ENCODE measurements around the gene TCOF1. TPM values are rescaled to one million over a fixed set of nuclear protein-coding genes. Genes with fewer than 3 reads are reported as not detected.

The TCOF1 gene
- total RNA-seq, 4 donors from 2014 or later = 9.4 to 40.0 (median 20.1) TPM

DNA sequence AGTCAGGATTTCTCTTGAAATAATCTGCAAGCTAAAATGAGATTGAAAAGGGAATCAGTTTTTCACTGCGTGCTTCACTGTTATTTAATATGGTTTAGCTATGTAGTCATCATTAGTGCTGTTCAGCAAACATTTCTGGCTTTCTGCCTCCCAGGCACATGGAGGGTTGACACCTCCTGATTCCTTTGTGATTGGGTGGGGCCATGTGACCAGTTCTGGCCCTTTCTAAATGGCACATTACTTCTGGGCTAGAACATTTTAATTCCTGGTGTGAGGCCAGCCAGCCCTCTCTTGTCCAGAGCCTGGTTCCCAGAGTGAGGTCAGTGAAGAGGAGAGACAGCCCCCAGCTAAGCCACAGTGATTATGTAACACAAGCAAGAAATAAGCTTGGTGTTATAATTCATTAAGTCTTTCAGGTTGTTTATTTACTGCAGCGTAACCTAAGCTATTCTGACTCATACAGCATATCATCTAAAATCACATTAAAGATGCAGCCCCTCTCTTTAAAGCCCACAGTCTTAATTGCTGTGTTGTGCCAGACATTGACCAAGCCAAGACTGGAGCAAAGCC lies 37.4 kb upstream of the TCOF1 start:
- Histone ChIP-seq H3K4me3 (no peak overlapping the region), H3K9me3 (no peaks in the 10 kb centered on the region), H3K4me1 (peaks cover 0 to 9% of the 10 kb centered on the region in 2 donors), H3K27me3 (no peaks in the 10 kb centered on the region), H3K36me3 (no peaks in the 10 kb centered on the region), H3K27ac (peak overlapping the region in 1 of 2 donors; percentile 36)
- intact Hi-C loops (cut with DNase I; ENCODE audit: low total_unique reads) = no loop called here
- TF ChIP-seq, protein P1, sequence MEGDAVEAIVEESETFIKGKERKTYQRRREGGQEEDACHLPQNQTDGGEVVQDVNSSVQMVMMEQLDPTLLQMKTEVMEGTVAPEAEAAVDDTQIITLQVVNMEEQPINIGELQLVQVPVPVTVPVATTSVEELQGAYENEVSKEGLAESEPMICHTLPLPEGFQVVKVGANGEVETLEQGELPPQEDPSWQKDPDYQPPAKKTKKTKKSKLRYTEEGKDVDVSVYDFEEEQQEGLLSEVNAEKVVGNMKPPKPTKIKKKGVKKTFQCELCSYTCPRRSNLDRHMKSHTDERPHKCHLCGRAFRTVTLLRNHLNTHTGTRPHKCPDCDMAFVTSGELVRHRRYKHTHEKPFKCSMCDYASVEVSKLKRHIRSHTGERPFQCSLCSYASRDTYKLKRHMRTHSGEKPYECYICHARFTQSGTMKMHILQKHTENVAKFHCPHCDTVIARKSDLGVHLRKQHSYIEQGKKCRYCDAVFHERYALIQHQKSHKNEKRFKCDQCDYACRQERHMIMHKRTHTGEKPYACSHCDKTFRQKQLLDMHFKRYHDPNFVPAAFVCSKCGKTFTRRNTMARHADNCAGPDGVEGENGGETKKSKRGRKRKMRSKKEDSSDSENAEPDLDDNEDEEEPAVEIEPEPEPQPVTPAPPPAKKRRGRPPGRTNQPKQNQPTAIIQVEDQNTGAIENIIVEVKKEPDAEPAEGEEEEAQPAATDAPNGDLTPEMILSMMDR (IDR thresholded peaks at IDR 0.05) = no peak
- no peak for TF ChIP-seq POLR2A (IDR thresholded peaks at IDR 0.05)
- peak; percentile 79 to 83 for DNase-seq

DNA sequence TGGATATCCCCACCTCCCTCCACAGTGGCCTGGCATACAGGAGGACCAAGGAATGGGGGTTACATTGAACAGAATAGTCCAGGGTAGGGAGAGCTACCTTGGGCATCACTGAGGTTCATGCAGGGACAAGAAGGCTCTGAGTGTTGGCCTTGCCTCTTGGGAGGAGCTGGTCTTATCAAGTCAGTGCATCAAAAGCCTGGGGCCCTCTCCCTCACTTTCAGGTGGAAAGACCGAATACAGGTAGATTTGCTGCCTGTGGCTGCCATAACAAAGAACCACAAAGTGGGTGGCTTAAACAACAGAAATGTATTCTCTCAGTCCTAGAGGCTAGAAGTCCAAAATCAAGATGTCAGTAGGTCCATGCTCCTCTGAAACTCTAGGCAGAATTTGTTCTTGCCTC lies 36.3 kb upstream of the TCOF1 start:
- intact Hi-C loops (cut with DNase I; ENCODE audit: low total_unique reads) = no loop called here
- Histone ChIP-seq H3K27me3 (no peaks in the 10 kb centered on the region), H3K4me3 (no peak overlapping the region), H3K9me3 (no peaks in the 10 kb centered on the region), H3K27ac (no peak overlapping the region), H3K36me3 (no peaks in the 10 kb centered on the region), H3K4me1 (peaks cover 0 to 9% of the 10 kb centered on the region in 2 donors)
- TF ChIP-seq POLR2A (IDR thresholded peaks at IDR 0.05) = no peak
- TF ChIP-seq, protein P1 (IDR thresholded peaks at IDR 0.05) = no peak
- DNase-seq = no peak

DNA sequence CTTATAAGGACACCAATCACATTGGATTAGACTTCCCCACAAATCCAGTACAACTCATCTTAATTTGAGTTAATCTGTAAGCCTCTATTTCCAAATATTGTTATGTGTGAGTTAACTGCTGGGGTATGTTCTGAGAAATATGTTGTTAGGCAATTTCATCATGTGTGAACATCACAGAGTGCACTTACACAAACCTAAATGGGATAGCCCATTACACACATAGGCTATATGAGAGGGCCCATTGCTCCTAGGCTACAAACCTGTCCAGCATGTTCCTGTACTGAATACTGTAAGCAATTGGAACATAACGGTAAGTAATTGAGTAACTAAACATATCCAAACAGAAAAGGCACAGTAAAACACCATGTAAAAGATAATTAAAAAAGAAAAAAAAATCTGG lies 35.7 kb upstream of the TCOF1 start:
- H3K27me3 ChIP-seq = no peaks in the 10 kb centered on the region
- H3K4me3 ChIP-seq = no peak overlapping the region
- no peak for TF ChIP-seq POLR2A (IDR thresholded peaks at IDR 0.05)
- TF ChIP-seq, protein P1 (IDR thresholded peaks at IDR 0.05) = no peak
- H3K4me1 ChIP-seq = peaks cover 0 to 9% of the 10 kb centered on the region in 2 donors
- no peaks in the 10 kb centered on the region for H3K36me3 ChIP-seq
- intact Hi-C loops (cut with DNase I; ENCODE audit: low total_unique reads) = no loop called here
- no peaks in the 10 kb centered on the region for H3K9me3 ChIP-seq
- no peak for DNase-seq
- no peak overlapping the region for H3K27ac ChIP-seq

DNA sequence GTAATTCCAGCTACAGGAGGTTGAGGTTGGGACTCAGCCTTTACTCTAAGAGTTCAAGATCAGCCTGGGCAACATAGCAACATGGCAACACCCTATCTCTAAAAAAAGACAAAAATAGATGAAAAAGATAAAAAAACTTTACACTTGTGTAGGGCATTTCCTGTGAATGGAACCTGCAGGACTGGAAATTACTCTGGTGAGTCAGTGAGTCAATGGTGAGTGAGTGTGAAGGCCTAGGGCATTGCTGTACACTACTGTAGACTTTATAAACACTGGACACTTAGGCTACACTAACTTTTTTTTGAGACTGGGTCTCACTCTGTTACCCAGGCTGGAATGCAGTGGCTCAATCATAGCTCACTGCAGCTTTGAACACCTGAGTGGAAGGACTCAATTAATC lies 35.3 kb upstream of the TCOF1 start:
- Histone ChIP-seq H3K4me1 (peaks cover 0 to 9% of the 10 kb centered on the region in 2 donors), H3K27me3 (no peaks in the 10 kb centered on the region), H3K27ac (no peak overlapping the region), H3K4me3 (no peak overlapping the region), H3K36me3 (no peaks in the 10 kb centered on the region), H3K9me3 (no peaks in the 10 kb centered on the region)
- intact Hi-C loops (cut with DNase I; ENCODE audit: low total_unique reads) = no loop called here
- DNase-seq = no peak
- TF ChIP-seq POLR2A (IDR thresholded peaks at IDR 0.05) = no peak
- TF ChIP-seq, protein P1 (IDR thresholded peaks at IDR 0.05) = no peak

DNA sequence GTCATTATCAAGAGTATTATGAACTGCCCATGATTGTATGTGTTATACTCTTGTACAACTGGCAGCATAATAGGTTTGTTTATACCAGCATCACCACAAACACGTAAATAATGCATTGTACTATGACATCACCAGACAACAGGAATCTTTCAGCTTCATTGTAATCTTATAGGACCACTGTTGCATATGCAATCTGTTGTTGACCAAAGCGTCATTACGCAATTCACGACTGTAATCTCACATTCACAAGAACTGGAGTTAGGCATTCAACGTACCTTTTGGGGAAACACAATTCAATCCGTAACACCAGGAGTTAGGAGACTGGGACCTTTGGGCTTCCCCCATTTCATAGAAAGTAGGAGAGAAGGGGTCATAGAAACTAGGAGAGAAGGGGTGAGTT lies 34.4 kb upstream of the TCOF1 start:
- H3K36me3 ChIP-seq = no peaks in the 10 kb centered on the region
- H3K4me3 ChIP-seq = no peak overlapping the region
- H3K4me1 ChIP-seq = peaks cover 0 to 3% of the 10 kb centered on the region in 2 donors
- H3K27me3 ChIP-seq = no peaks in the 10 kb centered on the region
- intact Hi-C loops (cut with DNase I; ENCODE audit: low total_unique reads) = no loop called here
- H3K9me3 ChIP-seq = no peaks in the 10 kb centered on the region
- no peak overlapping the region for H3K27ac ChIP-seq
- DNase-seq = no peak
- no peak for TF ChIP-seq POLR2A (IDR thresholded peaks at IDR 0.05)
- TF ChIP-seq, protein P1 (IDR thresholded peaks at IDR 0.05) = no peak
